HG03060 (cell line): ENCODE data around the gene DNAJC5G.
"Not testable (repeated sequence)": the region's sequence is repeated elsewhere in the genome, so short reads cannot be mapped to it uniquely, and the experiment has no call there.

Experiments
- ATAC-seq: cut with Tn5 transposase; IDR thresholded peaks from one replicate; pipeline ENCODE4 v1.9.1; 2021; ENCODE audit warnings: low read depth, moderate number of reproducible peaks; ENCODE audit not compliant: unreplicated experiment

Gene DNAJC5G

GRCh38 chr2:27306136-27306535 lies 30.9 kb downstream of the DNAJC5G start:
- no peak for ATAC-seq

- ATAC-seq: no peak
Observed at GRCh38 chr2:27306573-27307286, 31.5 kb downstream of the DNAJC5G start.

- no peak for ATAC-seq
Observed at GRCh38 chr2:27307287-27307544, 32.0 kb downstream of the DNAJC5G start.

- ATAC-seq: no peak
Observed at GRCh38 chr2:27307545-27308358, 32.5 kb downstream of the DNAJC5G start.

GRCh38 chr2:27308359-27308881 lies 33.2 kb downstream of the DNAJC5G start, which contains the start of gene UCN:
Gene UCN, minus strand, starts transcription at chr2:27308445. Its CDS starts 550 bp downstream, at chr2:27307895.
- no peak for ATAC-seq

GRCh38 chr2:27309651-27310050 lies 34.4 kb downstream of the DNAJC5G start:
- ATAC-seq: no peak

- ATAC-seq: no peak
Observed at GRCh38 chr2:27312152-27312551, 36.9 kb downstream of the DNAJC5G start.

GRCh38 chr2:27313882-27314645 lies 38.8 kb downstream of the DNAJC5G start:
- no peak for ATAC-seq

- no peak for ATAC-seq
Observed at GRCh38 chr2:27314709-27315108, 39.5 kb downstream of the DNAJC5G start.

GRCh38 chr2:27315122-27315521 lies 39.9 kb downstream of the DNAJC5G start:
- no peak for ATAC-seq

GRCh38 chr2:27316655-27317412 lies 41.6 kb downstream of the DNAJC5G start:
- no peak for ATAC-seq

- ATAC-seq: not testable (repeated sequence)
Observed at GRCh38 chr2:27319839-27320238, 44.6 kb downstream of the DNAJC5G start.

- no peak for ATAC-seq
Observed at GRCh38 chr2:27320958-27321543, 45.8 kb downstream of the DNAJC5G start.

GRCh38 chr2:27322301-27322765 lies 47.1 kb downstream of the DNAJC5G start:
- no peak for ATAC-seq

GRCh38 chr2:27322766-27323595 lies 47.7 kb downstream of the DNAJC5G start, which contains the start of gene MPV17:
Gene MPV17, minus strand, starts transcription at chr2:27323097. Its CDS starts 580 bp downstream, at chr2:27322517.
- peak; percentile 70 for ATAC-seq

GRCh38 chr2:27323596-27324285 lies 48.5 kb downstream of the DNAJC5G start:
- ATAC-seq: no peak

GRCh38 chr2:27324720-27325119 lies 49.5 kb downstream of the DNAJC5G start:
- ATAC-seq: no peak
